SK-N-SH (cell line): ENCODE data around the gene MAPKAP1. TPM values are rescaled to one million over a fixed set of nuclear protein-coding genes. Genes with fewer than 3 reads are reported as not detected.

ENCODE experiments used
- CTCF ChIA-PET: fragments of 300-600, 350-600 bp; formaldehyde crosslinking; extraction: SDS; loops from one replicate; lab custom pipeline; 2021; lab: Yijun Ruan, JAX
- POLR2A ChIA-PET: fragments of 350-600 bp; sonication (Branson Sonifier 250); formaldehyde crosslinking; extraction: SDS; loops from one replicate; lab custom pipeline; 2020; ENCODE audit warnings: antibody characterized with exemption, inconsistent platforms; lab: Yijun Ruan, JAX
- DNase-seq: peaks from one replicate; pipeline ENCODE4 v3.0.0; 2012
- H2AFZ ChIP-seq: fragments of 200-600 bp; sonication (generic); 2 replicates; pipeline ENCODE4 v1.8.1; 2016; ENCODE audit warnings: antibody characterized with exemption, mild to moderate bottlenecking, low read depth
- H3F3A ChIP-seq: fragments of 200-600 bp; sonication (generic); replicated peaks from 2 replicates; pipeline ENCODE3; 2016; ENCODE audit warnings: antibody characterized with exemption, mild to moderate bottlenecking; ENCODE audit not compliant: insufficient read depth
- H3K27ac ChIP-seq, 2 experiments: fragments of 200-500 bp in 1 of 2; fragments of 200-600 bp in 1 of 2; sonication (Bioruptor generic) in 1 of 2; sonication (generic), shearing (Covaris generic) in 1 of 2; 2 replicates each; pipeline versions ENCODE4 v1.5.1 to v1.6.1; 2014 to 2016; ENCODE audit warnings: low read depth in 2 of 2, inconsistent platforms in 1 of 2, low read length in 1 of 2, mild to moderate bottlenecking in 1 of 2, mixed read lengths in 1 of 2
- H3K27me3 ChIP-seq: fragments of 200-600 bp; sonication (generic), shearing (Covaris generic); 2 replicates; pipeline ENCODE4 v1.6.1; 2016; ENCODE audit warnings: mixed run types; ENCODE audit not compliant: insufficient read depth
- H3K36me3 ChIP-seq, 2 experiments: fragments of 200-500 bp in 1 of 2; fragments of 200-600 bp in 1 of 2; sonication (Bioruptor generic) in 1 of 2; sonication (generic) in 1 of 2; replicated peaks in 1 of 2; 2 replicates each; pipeline versions ENCODE3 to v1.5.1; 2014 to 2016; ENCODE audit warnings: low read length in 1 of 2, mild to moderate bottlenecking in 1 of 2; ENCODE audit not compliant: insufficient read depth in 2 of 2, control insufficient read depth in 1 of 2
- H3K4me1 ChIP-seq, 2 experiments: fragments of 200-500 bp in 1 of 2; fragments of 200-600 bp in 1 of 2; sonication (Bioruptor generic) in 1 of 2; sonication (generic), shearing (Covaris generic) in 1 of 2; 2 replicates each; pipeline versions ENCODE4 v1.5.1 to v1.6.1; 2014 to 2016; ENCODE audit warnings: low read depth in 1 of 2, low read length in 1 of 2, mixed run types in 1 of 2; ENCODE audit not compliant: insufficient read depth in 2 of 2, control insufficient read depth in 1 of 2
- H3K4me2 ChIP-seq: fragments of 200-600 bp; sonication (generic), shearing (Covaris generic); 2 replicates; pipeline ENCODE4 v1.6.1; 2017; ENCODE audit warnings: mixed run types
- H3K4me3 ChIP-seq, 2 experiments: fragments of 200-500 bp in 1 of 2; fragments of 200-600 bp in 1 of 2; sonication (Bioruptor generic) in 1 of 2; sonication (generic), shearing (Covaris generic) in 1 of 2; 2 replicates each; pipeline versions ENCODE4 v1.5.1 to v1.8.1; 2014 to 2016; ENCODE audit warnings: low read depth in 2 of 2, inconsistent platforms in 1 of 2, low read length in 1 of 2, mild to moderate bottlenecking in 1 of 2, mixed read lengths in 1 of 2, moderate library complexity in 1 of 2
- H3K79me2 ChIP-seq: fragments of 200-600 bp; sonication (generic); 2 replicates; pipeline ENCODE4 v1.8.1; 2017; ENCODE audit warnings: mild to moderate bottlenecking; ENCODE audit not compliant: insufficient read depth
- H3K9ac ChIP-seq: fragments of 200-600 bp; sonication (generic); 2 replicates; pipeline ENCODE4 v1.6.1; 2017; ENCODE audit warnings: mixed run types
- H3K9me2 ChIP-seq: fragments of 200-600 bp; sonication (generic); 2 replicates; pipeline ENCODE4 v1.6.1; 2017; ENCODE audit warnings: mixed run types
- H3K9me3 ChIP-seq: fragments of 200-600 bp; sonication (generic); 2 replicates; pipeline ENCODE4 v1.6.1; 2017; ENCODE audit warnings: mixed run types, mild to moderate bottlenecking, moderate library complexity
- H4K20me1 ChIP-seq: fragments of 200-600 bp; sonication (generic); 2 replicates; pipeline ENCODE4 v1.6.1; 2017; ENCODE audit warnings: mild to moderate bottlenecking, mixed run types; ENCODE audit not compliant: insufficient read depth
- CHD2 ChIP-seq: fragments of 150-350 bp; IDR thresholded peaks from 2 replicates; pipeline ENCODE4 v1.6.1; 2018; ENCODE audit warnings: low read length; ENCODE audit not compliant: partially characterized antibody
- EZH2phosphoT487 ChIP-seq: fragments of 200-600 bp; sonication (generic); IDR thresholded peaks from 2 replicates; pipeline ENCODE4 v1.6.1; 2017; ENCODE audit warnings: low read depth, mixed run types, mild to moderate bottlenecking, antibody characterized with exemption, moderate library complexity, borderline replicate concordance
- FOXJ3 ChIP-seq: sonication (generic); formaldehyde crosslinking; IDR thresholded peaks from 2 replicates; pipeline ENCODE4 v1.5.1; 2020; ENCODE audit warnings: mild to moderate bottlenecking, missing genetic modification reagents
- GABPA ChIP-seq: IDR thresholded peaks from 2 replicates; pipeline ENCODE4 v1.4.0; 2012; ENCODE audit warnings: low read depth, mild to moderate bottlenecking
- MXI1 ChIP-seq: IDR thresholded peaks from 2 replicates; pipeline ENCODE4 v1.6.1; 2012; ENCODE audit warnings: mild to moderate bottlenecking, low read depth, low read length, improper control_type of control experiment
- NRF1 ChIP-seq: IDR thresholded peaks from 2 replicates; pipeline ENCODE4 v1.6.1; 2012; ENCODE audit warnings: low read depth, mild to moderate bottlenecking, low read length
- RAD21 ChIP-seq: IDR thresholded peaks from 2 replicates; pipeline ENCODE4 v1.6.1; 2012; ENCODE audit warnings: mild to moderate bottlenecking, low read length
- RFX5 ChIP-seq: IDR thresholded peaks from 2 replicates; pipeline ENCODE4 v1.6.1; 2012; ENCODE audit warnings: mild to moderate bottlenecking, improper control_type of control experiment, low read length
- TAF1 ChIP-seq: IDR thresholded peaks from 2 replicates; pipeline ENCODE4 v1.6.1; 2012; ENCODE audit warnings: low read depth, mild to moderate bottlenecking, low read length, moderate library complexity, borderline replicate concordance
- USF2 ChIP-seq: fragments of 150-350 bp; IDR thresholded peaks from 2 replicates; pipeline ENCODE4 v1.6.1; 2017; ENCODE audit warnings: antibody characterized with exemption, low read length, low read depth, borderline replicate concordance
- WGBS: methylation state at CpG from one replicate; pipeline ENCODE4 v1.1.6; 2017; ENCODE audit warnings: low lambda C conversion rate; 5-methylcytosine and 5-hydroxymethylcytosine counted together
- polyA plus RNA-seq, 3 experiments: library from polyadenylated mRNA; depleted of rRNA; stranded (reverse); fragments of >200 nt; gene quantifications; 2 replicates each; pipeline ENCODE4 v1.2.3, GENCODE V29; 2012
- TF ChIP-seq, protein P1 (sequence below): IDR thresholded peaks from 2 replicates; pipeline ENCODE4; 2012
- TF ChIP-seq, protein P2 (sequence below): IDR thresholded peaks from 2 replicates; pipeline ENCODE4 v1.6.1; 2012; ENCODE audit warnings: mild to moderate bottlenecking, low read depth, low read length, moderate library complexity

The MAPKAP1 gene
- polyA plus RNA-seq, 1 of the 3 experiments (the other 2 are of a cell fraction): 117 TPM

DNA sequence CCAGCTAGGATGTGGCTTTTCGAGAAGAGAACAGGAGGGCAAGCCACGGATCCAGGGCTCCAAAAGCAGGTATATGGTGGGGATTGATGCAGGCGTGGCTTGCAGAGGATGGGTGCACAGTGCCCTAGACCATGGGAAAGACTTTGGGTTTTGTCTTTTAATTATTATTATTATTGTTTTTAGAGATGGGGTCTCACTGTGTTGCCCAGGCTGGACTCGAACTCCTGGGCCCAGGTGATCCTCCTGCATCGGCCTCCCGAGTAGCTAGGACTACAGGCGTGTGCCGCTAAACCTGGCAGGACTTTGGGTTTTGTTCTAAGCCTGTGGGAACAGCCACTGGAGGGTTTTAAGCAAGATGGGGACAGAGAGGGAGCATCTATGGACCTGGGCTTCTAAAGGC lies 293.4 kb downstream of the MAPKAP1 start:
- no peaks in the 10 kb centered on the region for H3K9me3 ChIP-seq
- no peak overlapping the region for H3K4me3 ChIP-seq
- no peaks in the 10 kb centered on the region for H3K9me2 ChIP-seq
- no peaks in the 10 kb centered on the region for H4K20me1 ChIP-seq
- no peak for DNase-seq
- no peaks in the 10 kb centered on the region for H3K79me2 ChIP-seq
- H3K36me3 ChIP-seq: no peaks in the 10 kb centered on the region
- TF ChIP-seq EZH2phosphoT487: no peak
- TF ChIP-seq RAD21: no peak
- no peak for TF ChIP-seq NRF1
- no peak for TF ChIP-seq TAF1
- no peak for TF ChIP-seq CHD2
- TF ChIP-seq, protein P1, sequence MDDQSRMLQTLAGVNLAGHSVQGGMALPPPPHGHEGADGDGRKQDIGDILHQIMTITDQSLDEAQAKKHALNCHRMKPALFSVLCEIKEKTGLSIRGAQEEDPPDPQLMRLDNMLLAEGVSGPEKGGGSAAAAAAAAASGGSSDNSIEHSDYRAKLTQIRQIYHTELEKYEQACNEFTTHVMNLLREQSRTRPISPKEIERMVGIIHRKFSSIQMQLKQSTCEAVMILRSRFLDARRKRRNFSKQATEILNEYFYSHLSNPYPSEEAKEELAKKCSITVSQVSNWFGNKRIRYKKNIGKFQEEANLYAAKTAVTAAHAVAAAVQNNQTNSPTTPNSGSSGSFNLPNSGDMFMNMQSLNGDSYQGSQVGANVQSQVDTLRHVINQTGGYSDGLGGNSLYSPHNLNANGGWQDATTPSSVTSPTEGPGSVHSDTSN: no peak
- TF ChIP-seq GABPA: no peak
- no peak for TF ChIP-seq RFX5
- TF ChIP-seq MXI1: no peak
- TF ChIP-seq USF2: no peak
- TF ChIP-seq, protein P2, sequence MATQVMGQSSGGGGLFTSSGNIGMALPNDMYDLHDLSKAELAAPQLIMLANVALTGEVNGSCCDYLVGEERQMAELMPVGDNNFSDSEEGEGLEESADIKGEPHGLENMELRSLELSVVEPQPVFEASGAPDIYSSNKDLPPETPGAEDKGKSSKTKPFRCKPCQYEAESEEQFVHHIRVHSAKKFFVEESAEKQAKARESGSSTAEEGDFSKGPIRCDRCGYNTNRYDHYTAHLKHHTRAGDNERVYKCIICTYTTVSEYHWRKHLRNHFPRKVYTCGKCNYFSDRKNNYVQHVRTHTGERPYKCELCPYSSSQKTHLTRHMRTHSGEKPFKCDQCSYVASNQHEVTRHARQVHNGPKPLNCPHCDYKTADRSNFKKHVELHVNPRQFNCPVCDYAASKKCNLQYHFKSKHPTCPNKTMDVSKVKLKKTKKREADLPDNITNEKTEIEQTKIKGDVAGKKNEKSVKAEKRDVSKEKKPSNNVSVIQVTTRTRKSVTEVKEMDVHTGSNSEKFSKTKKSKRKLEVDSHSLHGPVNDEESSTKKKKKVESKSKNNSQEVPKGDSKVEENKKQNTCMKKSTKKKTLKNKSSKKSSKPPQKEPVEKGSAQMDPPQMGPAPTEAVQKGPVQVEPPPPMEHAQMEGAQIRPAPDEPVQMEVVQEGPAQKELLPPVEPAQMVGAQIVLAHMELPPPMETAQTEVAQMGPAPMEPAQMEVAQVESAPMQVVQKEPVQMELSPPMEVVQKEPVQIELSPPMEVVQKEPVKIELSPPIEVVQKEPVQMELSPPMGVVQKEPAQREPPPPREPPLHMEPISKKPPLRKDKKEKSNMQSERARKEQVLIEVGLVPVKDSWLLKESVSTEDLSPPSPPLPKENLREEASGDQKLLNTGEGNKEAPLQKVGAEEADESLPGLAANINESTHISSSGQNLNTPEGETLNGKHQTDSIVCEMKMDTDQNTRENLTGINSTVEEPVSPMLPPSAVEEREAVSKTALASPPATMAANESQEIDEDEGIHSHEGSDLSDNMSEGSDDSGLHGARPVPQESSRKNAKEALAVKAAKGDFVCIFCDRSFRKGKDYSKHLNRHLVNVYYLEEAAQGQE: no peak
- TF ChIP-seq FOXJ3 (CRISPR knock-in tag): no peak
- H3K4me2 ChIP-seq: no peak overlapping the region
- H3K27ac ChIP-seq: no peak overlapping the region
- no peak overlapping the region for H3K9ac ChIP-seq
- H3F3A ChIP-seq: no peaks in the 10 kb centered on the region
- no peak overlapping the region for H2AFZ ChIP-seq
- peaks cover 0 to under 1% of the 10 kb centered on the region in 2 experiments; a peak in 1 of 4 replicates for H3K4me1 ChIP-seq
- H3K27me3 ChIP-seq: no peaks in the 10 kb centered on the region
- ChIA-PET POLR2A (no interaction called here), CTCF (interaction anchor here (1.1 to 1.5 kb wide), 2 partner anchors 145 to 985 kb away, joined by 3 to 4 read pairs; no protein-coding TSS in a partner anchor)
- WGBS: 95% methylated on average over 8 of the region's 8 CpGs
